ENCODE measurements around the gene PRDX5. TPM values are rescaled to one million over a fixed set of nuclear protein-coding genes. Genes with fewer than 3 reads are reported as not detected.
A peak's percentile ranks its signal among the peaks of the same experiment; 100 is the strongest.

The PRDX5 gene
- total RNA-seq, 1 donor from 2014 or later = 73.6 TPM

DNA sequence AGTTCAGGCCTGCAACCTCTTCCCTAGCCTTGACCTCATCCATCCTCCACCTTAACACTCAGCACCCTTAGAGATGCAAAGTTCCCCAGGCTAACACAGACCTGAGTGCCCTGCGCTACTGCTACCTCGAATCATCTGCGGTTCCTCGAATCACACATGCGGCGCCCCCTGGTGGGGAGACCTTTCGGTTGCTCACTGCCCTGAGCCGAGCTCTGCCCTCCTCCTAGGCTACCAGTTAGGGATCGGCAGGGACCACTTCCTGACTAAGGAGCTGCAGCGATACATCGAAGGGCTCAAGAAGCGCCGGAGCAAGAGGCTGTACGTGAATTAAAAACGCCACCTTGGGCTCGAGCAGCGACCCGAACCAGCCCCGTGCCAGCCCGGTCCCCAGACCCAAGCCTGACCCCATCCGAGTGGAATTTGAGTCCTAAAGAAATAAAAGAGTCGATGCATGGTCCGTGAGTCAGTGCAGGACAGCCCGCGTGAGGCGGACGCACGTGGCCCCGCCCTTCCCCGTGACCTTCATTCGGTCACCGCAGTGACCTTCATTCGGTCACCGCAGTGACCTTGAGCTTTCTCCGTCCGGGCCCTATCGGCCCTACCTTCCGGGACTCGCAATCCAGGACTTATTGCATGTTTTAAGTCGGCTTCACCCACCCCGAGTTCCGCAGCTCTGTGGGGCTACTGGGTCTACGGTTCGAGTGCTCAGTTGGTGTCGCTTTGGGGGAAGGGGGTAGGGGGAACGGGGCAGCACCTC lies 13.4 kb upstream of the PRDX5 start:
- peak overlapping the region; percentile 87 for H3K4me3 Mint-ChIP-seq
- peak; percentile 13 for ATAC-seq (ENCODE audit: low read depth)
- intact Hi-C loops (cut with micrococcal nuclease) = loop anchor here (1.0 to 5.0 kb wide), 14 partner anchors 13 to 537 kb away; partner anchors contain the start of genes CCDC88B, FKBP2, GPR137 and MARK2
- ChIA-PET CTCF (interaction anchor here (0.6 to 5.7 kb wide), 20 partner anchors 9 to 497 kb away, joined by 3 to 147 read pairs (median 5); partner anchors contain the start of genes BAD, CCDC88B, FERMT3 and PLCB3), POLR2A (interaction anchor here (0.5 to 3.3 kb wide), 25 partner anchors 13 to 1463 kb away, joined by 3 to 62 read pairs (median 6); partner anchors contain the start of genes BAD, CCDC88B, DNAJC4 and FERMT3)
- peak; percentile 84 for DNase-seq
- H3K36me3 Mint-ChIP-seq (ENCODE audit: low read depth) = peaks cover 11% of the 10 kb centered on the region
- peak overlapping the region; percentile 89 for H3K27ac Mint-ChIP-seq
- H3K4me1 Mint-ChIP-seq = peaks cover 34% of the 10 kb centered on the region
- TF ChIP-seq, protein P1, sequence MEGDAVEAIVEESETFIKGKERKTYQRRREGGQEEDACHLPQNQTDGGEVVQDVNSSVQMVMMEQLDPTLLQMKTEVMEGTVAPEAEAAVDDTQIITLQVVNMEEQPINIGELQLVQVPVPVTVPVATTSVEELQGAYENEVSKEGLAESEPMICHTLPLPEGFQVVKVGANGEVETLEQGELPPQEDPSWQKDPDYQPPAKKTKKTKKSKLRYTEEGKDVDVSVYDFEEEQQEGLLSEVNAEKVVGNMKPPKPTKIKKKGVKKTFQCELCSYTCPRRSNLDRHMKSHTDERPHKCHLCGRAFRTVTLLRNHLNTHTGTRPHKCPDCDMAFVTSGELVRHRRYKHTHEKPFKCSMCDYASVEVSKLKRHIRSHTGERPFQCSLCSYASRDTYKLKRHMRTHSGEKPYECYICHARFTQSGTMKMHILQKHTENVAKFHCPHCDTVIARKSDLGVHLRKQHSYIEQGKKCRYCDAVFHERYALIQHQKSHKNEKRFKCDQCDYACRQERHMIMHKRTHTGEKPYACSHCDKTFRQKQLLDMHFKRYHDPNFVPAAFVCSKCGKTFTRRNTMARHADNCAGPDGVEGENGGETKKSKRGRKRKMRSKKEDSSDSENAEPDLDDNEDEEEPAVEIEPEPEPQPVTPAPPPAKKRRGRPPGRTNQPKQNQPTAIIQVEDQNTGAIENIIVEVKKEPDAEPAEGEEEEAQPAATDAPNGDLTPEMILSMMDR (IDR thresholded peaks at IDR 0.05) = peak; percentile 22
- no peaks in the 10 kb centered on the region for H3K9me3 Mint-ChIP-seq
- H3K27me3 Mint-ChIP-seq = peaks cover 11% of the 10 kb centered on the region

DNA sequence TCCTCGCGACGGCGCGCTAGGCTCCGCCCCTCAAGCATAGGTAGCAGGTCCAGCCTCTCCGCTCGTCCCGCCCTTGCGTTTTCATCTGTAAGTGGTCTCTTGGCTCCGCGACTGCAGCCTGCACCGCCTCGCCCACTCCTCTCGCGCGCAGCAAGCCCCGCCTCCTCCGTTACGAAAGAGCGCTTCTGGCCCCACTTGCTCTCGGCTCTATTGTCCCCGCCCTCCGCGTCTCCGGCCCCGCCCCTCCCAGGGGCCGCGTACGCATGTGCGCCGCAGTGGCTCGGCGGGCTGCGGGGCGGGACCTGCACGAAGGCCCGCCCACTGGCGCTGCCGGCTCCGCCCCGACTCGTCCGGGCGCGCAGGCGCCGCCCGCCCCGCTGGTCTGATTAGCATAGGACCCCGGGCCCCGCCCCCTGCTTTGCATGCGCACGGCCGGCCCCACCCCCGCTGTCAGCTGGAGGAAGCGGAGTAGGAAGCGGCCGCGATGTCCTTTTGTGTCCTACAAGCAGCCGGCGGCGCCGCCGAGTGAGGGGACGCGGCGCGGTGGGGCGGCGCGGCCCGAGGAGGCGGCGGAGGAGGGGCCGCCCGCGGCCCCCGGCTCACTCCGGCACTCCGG lies 12.7 kb upstream of the PRDX5 start, which contains the start of gene ESRRA:
Gene ESRRA (plus strand): TSS at position 450 of the 616 bp plus-strand sequence. CDS start 1,656 bp downstream, outside the sequence.
- H3K4me1 Mint-ChIP-seq = peaks cover 29% of the 10 kb centered on the region
- ChIA-PET CTCF (interaction anchor here (0.6 to 5.7 kb wide), 13 partner anchors 9 to 305 kb away, joined by 3 to 147 read pairs (median 10); partner anchors contain the start of genes BAD, FERMT3, PLCB3 and PRDX5), POLR2A (interaction anchor here (0.5 to 3.3 kb wide), 20 partner anchors 12 to 1464 kb away, joined by 3 to 62 read pairs (median 7); partner anchors contain the start of genes BAD, CCDC88B, DNAJC4 and FERMT3)
- peaks cover 9% of the 10 kb centered on the region for H3K27me3 Mint-ChIP-seq
- H3K4me3 Mint-ChIP-seq = peak within 1 kb of the TSS; percentile 95
- intact Hi-C loops (cut with micrococcal nuclease) = loop anchor here (1.0 to 2.0 kb wide), 10 partner anchors 12 to 466 kb away; partner anchors contain the start of genes CCDC88B, FKBP2, GPR137 and MARK2
- peaks cover 11% of the 10 kb centered on the region for H3K36me3 Mint-ChIP-seq (ENCODE audit: low read depth)
- peak within 1 kb of the TSS; percentile 92 for H3K27ac Mint-ChIP-seq
- no peaks in the 10 kb centered on the region for H3K9me3 Mint-ChIP-seq
- ATAC-seq (ENCODE audit: low read depth) = peak; percentile 82
- TF ChIP-seq, protein P1 (IDR thresholded peaks at IDR 0.05) = no peak
- peak; percentile 99 for DNase-seq

- peak overlapping the region; percentile 95 for H3K4me3 Mint-ChIP-seq
- DNase-seq = peak; percentile 70
- peak; percentile 15 for ATAC-seq (ENCODE audit: low read depth)
- no peaks in the 10 kb centered on the region for H3K9me3 Mint-ChIP-seq
- peaks cover 13% of the 10 kb centered on the region for H3K36me3 Mint-ChIP-seq (ENCODE audit: low read depth)
- TF ChIP-seq, protein P1 (IDR thresholded peaks at IDR 0.05) = no peak
- peaks cover 2% of the 10 kb centered on the region for H3K27me3 Mint-ChIP-seq
- ChIA-PET CTCF (interaction anchor here (0.7 to 5.7 kb wide), 4 partner anchors 8 to 100 kb away, joined by 3 to 147 read pairs (median 16); partner anchors contain the start of genes FERMT3, PRDX5 and TRMT112), POLR2A (interaction anchor here (0.6 to 3.3 kb wide), 15 partner anchors 11 to 1464 kb away, joined by 3 to 62 read pairs (median 7); partner anchors contain the start of genes BAD, CCDC88B, FERMT3 and FKBP2)
- intact Hi-C loops (cut with micrococcal nuclease) = loop anchor here (1.0 to 2.0 kb wide), 11 partner anchors 11 to 467 kb away; partner anchors contain the start of genes CCDC88B, FKBP2, GPR137 and MARK2
- peaks cover 21% of the 10 kb centered on the region for H3K4me1 Mint-ChIP-seq
- H3K27ac Mint-ChIP-seq = peak overlapping the region; percentile 92
Measured at GRCh38 chr11:64305691-64306562, 12.0 kb upstream of the PRDX5 start.

DNA sequence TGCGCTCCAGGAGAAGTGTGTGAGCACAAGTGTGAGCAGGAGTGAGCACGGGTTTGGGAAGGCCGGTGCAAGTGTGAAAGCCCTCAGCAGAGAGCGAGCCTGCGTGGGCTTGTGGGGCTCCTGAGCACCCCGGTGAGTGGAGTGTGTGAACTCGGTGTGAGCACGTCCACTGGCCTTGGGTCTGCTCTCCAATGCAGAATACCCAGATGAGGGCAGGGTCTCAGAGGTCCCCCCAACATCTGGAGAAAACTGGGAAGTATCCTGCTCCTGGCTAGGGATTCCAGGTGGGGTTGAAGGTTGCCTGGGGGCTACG lies 11.4 kb upstream of the PRDX5 start:
- peaks cover 15% of the 10 kb centered on the region for H3K36me3 Mint-ChIP-seq (ENCODE audit: low read depth)
- H3K27ac Mint-ChIP-seq = peak overlapping the region; percentile 92
- ChIA-PET POLR2A (interaction anchor here (0.6 to 0.9 kb wide), 2 partner anchors 11 to 49 kb away, joined by 5 to 6 read pairs; partner anchors contain the start of gene TRMT112), CTCF (interaction anchor here (1.1 kb wide), 1 partner anchor 48 kb away, joined by 4 read pairs; no protein-coding TSS in a partner anchor)
- peaks cover 19% of the 10 kb centered on the region for H3K4me1 Mint-ChIP-seq
- ATAC-seq (ENCODE audit: low read depth) (no peak), DNase-seq (no peak)
- TF ChIP-seq, protein P1 (IDR thresholded peaks at IDR 0.05) = no peak
- H3K9me3 Mint-ChIP-seq = no peaks in the 10 kb centered on the region
- peak overlapping the region; percentile 95 for H3K4me3 Mint-ChIP-seq
- intact Hi-C loops (cut with micrococcal nuclease) = loop anchor here (1.0 kb wide), 1 partner anchor 49 kb away; no protein-coding TSS in a partner anchor
- no peaks in the 10 kb centered on the region for H3K27me3 Mint-ChIP-seq
